DOHH2 (cell line): Measurements from ENCODE around the gene BTBD18.

Experiments used
- H3F3A ChIP-seq: fragments of 200-600 bp; sonication (generic), shearing (Covaris generic); 2 replicates; pipeline ENCODE4 v1.6.0; 2016; ENCODE audit warnings: antibody characterized with exemption, mild to moderate bottlenecking; ENCODE audit not compliant: control insufficient read depth, insufficient read depth
- H3K27ac ChIP-seq: fragments of 200-600 bp; sonication (generic); 2 replicates; pipeline ENCODE4 v1.5.1; 2014; ENCODE audit warnings: low read depth, mild to moderate bottlenecking, low read length, moderate library complexity
- H3K27me3 ChIP-seq: fragments of 200-600 bp; sonication (generic); 2 replicates; pipeline ENCODE4 v1.6.1; 2014; ENCODE audit warnings: mild to moderate bottlenecking, low read length, mixed read lengths; ENCODE audit not compliant: control insufficient read depth
- H3K36me3 ChIP-seq: fragments of 200-600 bp; sonication (generic); 2 replicates; pipeline ENCODE4 v1.6.1; 2014; ENCODE audit warnings: mild to moderate bottlenecking, low read length, moderate library complexity, mixed read lengths; ENCODE audit not compliant: control insufficient read depth
- H3K4me1 ChIP-seq: fragments of 200-600 bp; sonication (generic); 2 replicates; pipeline ENCODE4 v1.6.1; 2014; ENCODE audit warnings: mild to moderate bottlenecking, low read length, mixed read lengths; ENCODE audit not compliant: control insufficient read depth
- H3K4me2 ChIP-seq: fragments of 200-600 bp; sonication (generic); 2 replicates; pipeline ENCODE4 v1.6.0; 2014; ENCODE audit warnings: mild to moderate bottlenecking, low read length, moderate library complexity
- H3K4me3 ChIP-seq: fragments of 200-600 bp; sonication (generic); 2 replicates; pipeline ENCODE4 v1.5.1; 2014; ENCODE audit warnings: mild to moderate bottlenecking, low read length, mixed read lengths
- H3K79me2 ChIP-seq: fragments of 200-600 bp; sonication (generic); 2 replicates; pipeline ENCODE4 v1.6.1; 2014; ENCODE audit warnings: mild to moderate bottlenecking, low read length, mixed read lengths; ENCODE audit not compliant: control insufficient read depth
- H3K9me2 ChIP-seq: fragments of 200-600 bp; sonication (generic); replicated peaks from 2 replicates; pipeline ENCODE4 v1.6.1; 2014; ENCODE audit warnings: mild to moderate bottlenecking, low read length, mixed read lengths; ENCODE audit not compliant: control insufficient read depth
- H3K9me3 ChIP-seq: fragments of 200-600 bp; sonication (generic); 2 replicates; pipeline ENCODE4 v1.6.1; 2014; ENCODE audit warnings: antibody characterized with exemption, low read length, mixed read lengths; ENCODE audit not compliant: control insufficient read depth, insufficient read depth
- H4K20me1 ChIP-seq: fragments of 200-600 bp; sonication (generic); 2 replicates; pipeline ENCODE4 v1.6.0; 2014; ENCODE audit warnings: low read depth, mild to moderate bottlenecking, antibody characterized with exemption, low read length, moderate library complexity; ENCODE audit not compliant: control insufficient read depth, insufficient read depth
- EZH2phosphoT487 ChIP-seq: fragments of 200-600 bp; sonication (generic); IDR thresholded peaks from 2 replicates; pipeline ENCODE4 v1.6.1; 2017; ENCODE audit warnings: borderline replicate concordance, mild to moderate bottlenecking, antibody characterized with exemption, low read length, moderate library complexity, mixed read lengths
- TF ChIP-seq, protein P1 (sequence below): fragments of 200-600 bp; sonication (generic); IDR thresholded peaks from one replicate; pipeline ENCODE4 v1.5.1; 2014; ENCODE audit warnings: antibody characterized with exemption, mild to moderate bottlenecking, low read depth, low read length; ENCODE audit not compliant: poor library complexity, severe bottlenecking

BTBD18 gene

GRCh38 chr11:57751676-57752253, at the start of gene BTBD18:
Gene BTBD18 (minus strand): TSS chr11:57751819. CDS start chr11:57751188, 631 bp downstream.
- Histone ChIP-seq H3K79me2 (no peaks in the 10 kb centered on the region), H3K27me3 (no peaks in the 10 kb centered on the region), H3K4me3 (no peak within 1 kb of the TSS), H3K27ac (no peak within 1 kb of the TSS), H3K36me3 (0 out of 2 replicates have a peak, but pooled peaks cover 4% of the 10 kb centered on the region), H3K4me1 (no peaks in the 10 kb centered on the region), H3K4me2 (no peak within 1 kb of the TSS), H4K20me1 (no peaks in the 10 kb centered on the region), H3K9me2 (no peaks in the 10 kb centered on the region), H3F3A (peaks cover 14% of the 10 kb centered on the region), H3K9me3 (no peaks in the 10 kb centered on the region)
- TF ChIP-seq, protein P1, sequence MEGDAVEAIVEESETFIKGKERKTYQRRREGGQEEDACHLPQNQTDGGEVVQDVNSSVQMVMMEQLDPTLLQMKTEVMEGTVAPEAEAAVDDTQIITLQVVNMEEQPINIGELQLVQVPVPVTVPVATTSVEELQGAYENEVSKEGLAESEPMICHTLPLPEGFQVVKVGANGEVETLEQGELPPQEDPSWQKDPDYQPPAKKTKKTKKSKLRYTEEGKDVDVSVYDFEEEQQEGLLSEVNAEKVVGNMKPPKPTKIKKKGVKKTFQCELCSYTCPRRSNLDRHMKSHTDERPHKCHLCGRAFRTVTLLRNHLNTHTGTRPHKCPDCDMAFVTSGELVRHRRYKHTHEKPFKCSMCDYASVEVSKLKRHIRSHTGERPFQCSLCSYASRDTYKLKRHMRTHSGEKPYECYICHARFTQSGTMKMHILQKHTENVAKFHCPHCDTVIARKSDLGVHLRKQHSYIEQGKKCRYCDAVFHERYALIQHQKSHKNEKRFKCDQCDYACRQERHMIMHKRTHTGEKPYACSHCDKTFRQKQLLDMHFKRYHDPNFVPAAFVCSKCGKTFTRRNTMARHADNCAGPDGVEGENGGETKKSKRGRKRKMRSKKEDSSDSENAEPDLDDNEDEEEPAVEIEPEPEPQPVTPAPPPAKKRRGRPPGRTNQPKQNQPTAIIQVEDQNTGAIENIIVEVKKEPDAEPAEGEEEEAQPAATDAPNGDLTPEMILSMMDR = peak; percentile 55
- TF ChIP-seq EZH2phosphoT487 = no peak

DNA sequence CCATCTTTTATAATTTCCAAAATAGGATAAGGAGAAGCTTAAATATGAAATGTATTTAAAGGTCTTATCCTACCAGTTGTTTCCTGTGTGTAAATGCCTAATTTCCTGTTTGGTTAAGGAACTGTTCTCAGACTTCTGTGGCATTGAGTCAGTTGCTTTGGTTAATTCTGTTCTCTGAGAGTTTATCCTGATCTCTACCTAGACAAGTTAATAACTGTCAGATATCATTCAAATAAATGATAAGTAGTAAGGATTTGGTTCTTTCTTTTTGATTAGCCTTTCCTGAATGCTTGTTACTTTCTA, 49.5 kb upstream of the BTBD18 start:
- H3K9me3 ChIP-seq = no peaks in the 10 kb centered on the region
- 0 out of 2 replicates have a peak, but pooled peaks cover 5% of the 10 kb centered on the region for H3F3A ChIP-seq
- H3K9me2 ChIP-seq = no peaks in the 10 kb centered on the region
- H3K4me3 ChIP-seq = no peak overlapping the region
- no peak for TF ChIP-seq EZH2phosphoT487
- TF ChIP-seq, protein P1 = no peak
- H3K79me2 ChIP-seq = peaks cover 2% of the 10 kb centered on the region; the same call in 1 of the 2 replicates
- no peak overlapping the region for H3K4me2 ChIP-seq
- H3K27me3 ChIP-seq = no peaks in the 10 kb centered on the region
- H3K36me3 ChIP-seq = peaks cover 41% of the 10 kb centered on the region
- H3K4me1 ChIP-seq = peaks cover 10% of the 10 kb centered on the region
- no peak overlapping the region for H3K27ac ChIP-seq
- H4K20me1 ChIP-seq = no peaks in the 10 kb centered on the region

DNA sequence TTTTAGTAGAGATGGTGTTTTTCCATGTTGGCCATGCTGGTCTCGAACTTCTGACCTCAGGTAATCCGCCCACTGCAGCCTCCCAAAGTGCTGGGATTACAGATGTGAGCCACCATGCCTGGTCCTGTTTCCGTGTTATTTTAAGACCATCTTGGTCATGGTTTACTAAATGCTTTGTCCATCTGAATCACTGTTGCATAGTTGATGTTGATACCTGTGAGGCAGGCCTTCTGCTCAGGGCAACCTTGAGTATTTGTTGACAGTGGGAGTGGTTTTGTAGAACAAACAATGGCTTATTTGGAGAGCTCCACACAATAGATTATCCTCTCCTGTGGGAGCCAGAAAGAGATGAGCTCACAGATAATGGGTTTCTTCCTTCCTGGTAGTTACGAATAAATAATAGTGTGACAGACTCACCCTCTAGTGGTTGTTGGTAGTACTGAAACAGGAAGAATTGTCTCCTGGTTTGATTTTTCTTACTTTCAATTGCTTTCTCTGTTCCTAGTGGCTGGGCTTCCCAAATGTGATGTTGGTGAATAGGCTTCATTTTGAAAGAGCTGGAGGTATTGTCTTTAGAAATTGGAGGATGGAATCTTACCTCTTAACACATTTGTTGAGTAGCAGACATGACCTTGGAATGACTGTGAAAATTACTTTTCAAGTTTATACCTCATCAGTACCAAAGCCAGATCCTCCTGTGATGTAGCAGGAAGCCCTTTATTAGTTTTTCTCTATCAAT, 49.0 kb upstream of the BTBD18 start:
- Histone ChIP-seq H3K79me2 (peaks cover 2% of the 10 kb centered on the region; the same call in 1 of the 2 replicates), H3K36me3 (peaks cover 39% of the 10 kb centered on the region), H3K9me2 (no peaks in the 10 kb centered on the region), H3K9me3 (no peaks in the 10 kb centered on the region), H3K4me2 (peak overlapping the region; percentile 19; the same call in 1 of the 2 replicates), H3K27ac (no peak overlapping the region), H4K20me1 (no peaks in the 10 kb centered on the region), H3F3A (0 out of 2 replicates have a peak, but pooled peaks cover 5% of the 10 kb centered on the region), H3K4me1 (peaks cover 10% of the 10 kb centered on the region), H3K27me3 (no peaks in the 10 kb centered on the region), H3K4me3 (no peak overlapping the region)
- TF ChIP-seq, protein P1 = peak; percentile 80
- no peak for TF ChIP-seq EZH2phosphoT487
